HPDE6-E6E7 (cell line): ENCODE measurements around the gene FRYL.
"Not testable (repeated sequence)": the region's sequence is repeated elsewhere in the genome, so short reads cannot be mapped to it uniquely, and the experiment has no call there.

Experiments
- DNase-seq: peaks from one replicate; pipeline ENCODE4 v3.0.0; 2011; ENCODE audit warnings: missing footprints; ENCODE audit errors: extremely low spot score

FRYL gene

DNA sequence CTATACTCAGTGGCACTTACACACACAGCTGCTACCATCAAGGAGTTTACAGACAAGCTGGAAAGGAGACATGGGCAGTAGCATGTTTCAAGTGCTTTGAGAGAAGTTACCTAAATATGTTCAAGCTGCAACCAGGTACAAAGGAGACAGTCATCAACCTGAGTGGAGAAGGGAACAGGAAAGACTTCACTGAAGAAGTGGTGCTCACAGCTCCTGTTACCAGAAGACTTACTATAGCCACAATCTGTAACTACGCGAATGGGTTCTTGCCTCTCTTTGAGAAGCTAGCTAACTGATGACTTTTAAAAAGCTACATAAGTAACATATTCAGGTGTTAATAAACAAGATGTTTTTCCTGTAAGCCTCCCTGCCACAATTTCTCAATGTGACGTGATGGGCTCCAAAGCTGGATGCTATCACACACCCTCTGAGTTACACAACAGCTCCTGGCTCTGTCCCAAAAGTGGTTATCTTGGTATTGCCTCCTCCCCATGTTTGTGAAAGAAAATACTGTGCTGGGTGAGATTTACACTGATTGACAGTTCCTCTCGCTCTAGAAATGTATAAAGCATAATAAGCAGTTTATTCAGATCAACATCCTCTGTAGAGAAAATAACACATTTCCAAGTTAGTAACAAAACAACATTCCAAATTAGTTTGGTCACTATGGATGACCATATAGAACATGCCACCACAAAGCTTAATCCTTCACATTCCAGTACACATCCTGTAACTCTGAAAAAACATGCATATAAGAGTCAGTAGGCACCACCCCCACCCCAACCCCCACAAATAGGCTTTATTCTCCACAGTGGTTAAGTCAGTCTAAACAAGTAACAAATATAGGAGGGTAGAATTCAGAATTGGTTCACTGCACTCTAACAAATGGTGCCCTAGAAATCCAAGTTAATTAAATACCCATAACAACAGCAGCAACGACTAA, 81.8 kb downstream of the FRYL start:
- peak; percentile 60 for DNase-seq

DNA sequence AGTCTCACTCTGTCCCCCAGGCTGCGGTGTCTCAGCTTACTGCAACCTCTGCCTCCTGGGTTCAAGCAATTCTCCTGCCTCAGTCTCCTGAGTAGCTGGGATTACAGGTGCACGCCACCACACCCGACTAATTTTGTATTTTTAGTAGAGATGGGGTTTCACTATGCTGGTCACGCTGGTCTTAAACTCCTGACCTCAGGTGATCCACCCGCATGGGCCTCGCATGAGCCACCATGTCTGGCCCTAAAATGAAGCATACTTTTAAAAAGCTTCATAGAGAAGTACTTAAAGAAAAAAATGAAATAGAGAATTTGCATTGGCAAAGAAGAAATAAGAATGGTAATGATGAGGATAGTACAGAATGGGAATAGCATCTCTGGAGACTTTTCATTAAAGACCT, 82.6 kb downstream of the FRYL start:
- not testable (repeated sequence) for DNase-seq

DNA sequence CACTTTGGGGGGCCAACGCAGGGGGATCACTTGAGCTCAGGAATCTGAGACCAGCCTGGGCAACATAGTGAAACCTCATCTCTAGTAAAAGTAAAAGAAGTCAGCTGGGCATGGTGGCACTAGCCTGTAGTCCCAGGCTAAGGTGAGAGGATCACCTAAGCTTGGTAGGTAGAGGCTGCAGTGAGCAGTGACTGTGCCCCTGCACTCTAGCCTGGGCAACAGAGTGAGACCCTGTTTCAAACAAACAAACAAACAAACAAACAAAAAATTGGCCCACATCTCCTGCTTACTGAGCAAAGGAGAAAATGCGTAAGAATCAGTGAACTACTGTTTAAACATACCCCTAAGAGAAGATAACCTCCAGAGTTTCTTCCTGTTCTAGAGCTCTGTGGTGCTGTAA, 85.3 kb downstream of the FRYL start:
- no peak for DNase-seq

DNA sequence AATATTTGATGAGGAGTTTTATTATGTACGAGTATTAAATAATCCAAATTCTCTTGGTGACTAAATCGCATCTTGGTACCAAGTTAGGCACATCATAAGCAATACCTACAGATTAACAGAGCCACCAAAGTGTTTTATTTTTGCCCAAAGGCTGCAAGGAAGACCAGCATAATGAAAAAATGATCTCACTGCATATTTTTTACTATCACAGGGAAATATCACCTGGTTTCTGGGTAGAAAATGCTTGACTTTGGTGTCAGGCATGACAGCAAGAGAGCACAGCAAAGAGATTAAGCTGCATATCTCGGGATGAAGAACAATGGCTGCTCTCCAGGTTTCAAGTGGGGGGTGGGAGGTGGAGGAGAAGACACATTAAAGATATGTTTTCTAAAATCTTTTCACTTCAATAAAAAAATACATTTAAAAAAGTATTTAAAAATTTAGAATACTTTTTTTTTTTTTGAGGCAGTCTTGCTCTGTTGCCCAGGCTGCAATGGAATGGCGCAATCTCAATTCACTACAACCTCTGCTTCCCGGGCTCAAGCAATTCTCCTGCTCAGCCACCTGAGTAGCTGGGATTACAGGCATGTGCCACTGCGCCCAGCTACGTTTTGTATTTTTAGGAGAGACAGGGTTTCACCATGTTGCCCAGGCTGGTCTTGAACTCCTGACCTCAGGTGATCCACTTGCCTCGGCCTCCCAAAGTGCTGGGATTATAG, 86.1 kb downstream of the FRYL start:
- DNase-seq: no peak

DNA sequence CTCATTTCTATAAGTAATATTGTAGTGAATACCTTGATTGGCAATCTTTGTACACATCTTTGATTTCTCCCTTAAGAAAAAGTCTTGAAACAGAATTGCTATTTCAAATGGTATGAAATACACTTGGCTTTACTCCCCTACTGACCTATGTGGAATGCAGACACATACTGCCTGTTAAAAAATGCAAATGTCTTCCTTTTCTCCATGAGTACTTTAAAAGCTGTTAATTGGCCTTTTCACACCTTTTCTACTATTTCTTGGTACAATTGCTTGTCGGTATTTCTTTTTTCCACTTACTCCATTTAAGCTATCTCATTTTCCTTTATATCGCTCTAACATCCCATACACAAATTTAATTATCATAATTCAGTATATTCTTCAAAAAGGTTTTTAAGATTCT, 87.2 kb downstream of the FRYL start:
- DNase-seq: no peak

DNA sequence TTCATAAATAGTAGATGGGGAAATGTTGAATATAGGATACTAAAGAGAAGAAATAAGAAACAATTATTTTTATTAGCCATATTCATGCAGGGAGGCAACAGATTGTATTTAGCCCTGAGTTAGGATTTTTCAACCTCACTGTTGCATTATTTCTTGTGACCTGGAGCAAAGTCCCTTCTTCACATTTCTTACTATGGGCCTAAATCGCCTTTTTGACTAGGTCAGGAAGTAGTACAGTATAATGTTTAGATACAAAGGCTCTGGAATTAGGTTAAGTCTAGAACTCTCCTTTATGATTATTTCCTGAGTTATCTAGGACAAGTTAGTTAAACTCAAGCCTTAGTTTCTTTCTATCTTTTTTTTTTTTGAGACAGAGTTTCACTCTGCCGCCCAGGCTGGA, 88.0 kb downstream of the FRYL start:
- DNase-seq: no peak

DNA sequence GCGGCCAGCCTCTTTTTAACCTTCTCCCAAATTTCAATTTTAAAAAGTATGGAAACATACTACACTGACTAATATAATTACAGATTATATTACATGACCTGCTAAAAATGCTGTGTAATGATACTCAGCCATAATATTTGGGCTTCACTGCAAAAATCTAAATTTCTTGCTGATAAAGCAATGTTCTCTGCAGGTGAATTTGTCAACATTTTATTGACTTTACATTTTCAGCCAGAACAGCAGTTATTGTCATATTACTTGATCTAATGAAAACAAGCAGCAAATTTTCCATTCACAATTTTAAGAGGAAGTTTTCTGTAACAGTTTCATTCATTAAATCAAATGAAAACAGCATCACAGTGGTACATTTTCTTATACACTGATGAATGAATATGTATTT, 91.1 kb downstream of the FRYL start:
- no peak for DNase-seq

DNA sequence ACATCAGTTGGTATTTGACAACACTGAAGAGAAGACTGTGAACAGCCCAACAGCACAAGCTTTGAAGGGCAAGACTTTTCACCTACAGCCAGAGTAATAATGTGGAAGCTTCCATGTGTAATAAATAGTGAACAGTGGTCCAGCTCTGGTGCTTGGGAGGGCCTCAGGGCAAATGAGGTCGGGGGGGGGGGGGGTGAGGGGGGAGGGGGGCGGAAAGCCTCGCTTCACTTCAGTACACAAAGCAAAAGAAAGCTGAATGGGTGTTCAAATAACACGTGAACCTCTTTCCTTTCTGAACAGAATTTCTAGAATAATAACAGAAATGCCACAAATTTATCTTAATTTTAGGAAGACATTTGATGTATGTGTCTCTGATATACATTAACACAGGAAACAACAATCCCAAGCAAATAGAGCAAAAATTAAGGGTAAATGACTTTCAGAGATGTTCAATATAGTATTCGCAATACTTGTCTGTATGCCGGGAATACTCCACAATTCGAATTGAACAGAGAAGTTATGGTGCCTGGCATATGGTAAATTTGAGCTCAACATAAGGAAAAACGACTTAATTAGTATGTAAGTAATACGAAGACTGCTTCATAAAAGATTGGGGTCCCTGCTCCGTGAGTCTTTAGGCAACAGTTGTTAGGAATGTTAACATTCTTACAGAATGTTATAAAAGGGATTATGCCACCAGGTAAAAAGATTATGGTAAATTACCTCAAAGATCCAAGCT, 92.6 kb downstream of the FRYL start:
- no peak for DNase-seq

DNA sequence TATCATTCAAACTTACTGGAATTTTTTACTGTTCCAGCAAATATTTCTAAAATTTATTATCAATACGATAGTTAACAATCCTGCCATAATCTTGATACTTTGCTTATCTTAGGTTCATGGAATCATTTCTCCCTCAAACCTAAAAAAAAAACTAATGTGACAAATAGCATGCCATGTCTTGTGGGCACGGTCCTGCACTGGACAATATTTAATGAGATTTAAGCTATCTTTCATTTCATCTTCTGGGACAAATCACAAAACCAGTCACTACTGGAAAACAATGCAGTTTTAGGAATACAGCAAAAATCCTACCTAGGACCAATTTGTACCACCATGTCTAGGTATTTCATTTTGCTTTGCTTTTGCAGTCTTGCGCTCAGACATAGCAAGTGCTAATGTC, 93.7 kb downstream of the FRYL start:
- no peak for DNase-seq

DNA sequence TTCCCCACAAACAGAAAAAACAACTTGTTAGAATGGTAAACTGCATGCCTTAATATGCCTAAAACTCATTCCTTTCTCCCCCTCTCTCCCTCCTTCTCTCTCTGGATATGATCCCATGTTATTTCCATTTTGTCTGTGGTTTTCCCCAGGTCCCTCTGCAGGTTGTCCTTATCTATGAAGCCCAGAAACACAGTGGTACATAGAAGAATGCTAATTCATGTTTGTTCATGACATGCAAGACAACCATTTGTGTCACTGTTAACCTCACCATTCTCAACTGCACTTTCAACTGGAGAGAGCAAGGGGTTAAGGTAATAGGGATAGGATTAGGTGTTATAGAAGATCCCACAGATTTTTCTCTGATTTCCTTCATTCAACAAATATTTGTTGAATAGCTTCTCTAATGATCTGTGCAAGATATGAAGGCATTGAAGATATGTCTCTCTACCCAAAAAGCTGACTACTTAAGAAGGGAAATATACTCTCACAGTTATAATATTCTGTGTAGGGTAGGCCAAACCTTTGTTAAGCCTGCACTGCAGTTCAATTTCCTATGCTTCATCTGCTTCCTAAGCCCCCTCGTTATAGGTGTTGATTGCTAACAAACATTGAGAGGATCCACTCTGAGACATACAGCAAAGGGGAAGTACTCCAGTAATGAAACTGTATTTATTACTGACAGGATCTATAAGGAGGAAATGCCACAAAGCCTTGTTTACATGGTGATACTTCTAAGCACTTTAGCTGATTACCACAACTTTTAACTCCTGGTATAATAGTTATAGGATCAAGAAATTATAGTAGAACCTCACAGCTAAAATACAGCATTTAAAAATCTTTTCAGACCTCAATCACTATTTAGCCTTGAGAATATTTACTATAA, 96.1 kb downstream of the FRYL start:
- no peak for DNase-seq

DNA sequence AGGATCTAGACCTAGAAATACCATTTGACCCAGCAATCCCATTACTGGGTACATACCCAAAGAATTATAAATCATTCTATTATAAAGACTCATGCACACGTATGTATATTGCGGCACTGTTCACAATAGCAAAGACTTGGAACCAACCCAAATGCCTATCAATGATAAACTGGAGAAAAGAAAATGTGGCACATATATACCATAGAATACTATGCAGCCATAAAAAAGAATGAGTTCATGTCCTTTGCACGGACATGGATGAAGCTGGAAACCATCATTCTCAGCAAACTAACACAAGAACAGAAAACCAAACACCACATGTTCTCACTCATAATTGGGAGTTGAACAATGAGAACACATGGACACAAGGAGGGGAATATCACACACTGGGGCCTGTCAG, 97.2 kb downstream of the FRYL start:
- DNase-seq: not testable (repeated sequence)

DNA sequence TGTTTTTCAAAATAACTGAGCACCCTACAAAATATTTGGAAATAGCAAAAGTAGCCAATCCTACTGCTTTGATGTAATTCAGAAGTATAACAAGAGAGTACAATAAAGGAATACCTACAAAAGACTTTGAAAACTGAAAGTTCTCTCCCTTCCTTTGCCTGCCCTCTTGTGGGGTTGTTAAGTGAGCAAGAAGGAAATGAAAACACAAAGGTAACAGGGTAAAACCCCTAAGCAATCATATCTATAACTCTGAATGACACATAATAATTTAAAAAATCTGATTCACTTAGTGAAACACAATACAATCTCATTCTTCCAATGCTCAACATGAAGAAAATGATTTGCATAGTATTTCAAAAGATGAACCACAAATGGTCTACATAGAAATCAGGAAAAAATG, 98.2 kb downstream of the FRYL start:
- no peak for DNase-seq

DNA sequence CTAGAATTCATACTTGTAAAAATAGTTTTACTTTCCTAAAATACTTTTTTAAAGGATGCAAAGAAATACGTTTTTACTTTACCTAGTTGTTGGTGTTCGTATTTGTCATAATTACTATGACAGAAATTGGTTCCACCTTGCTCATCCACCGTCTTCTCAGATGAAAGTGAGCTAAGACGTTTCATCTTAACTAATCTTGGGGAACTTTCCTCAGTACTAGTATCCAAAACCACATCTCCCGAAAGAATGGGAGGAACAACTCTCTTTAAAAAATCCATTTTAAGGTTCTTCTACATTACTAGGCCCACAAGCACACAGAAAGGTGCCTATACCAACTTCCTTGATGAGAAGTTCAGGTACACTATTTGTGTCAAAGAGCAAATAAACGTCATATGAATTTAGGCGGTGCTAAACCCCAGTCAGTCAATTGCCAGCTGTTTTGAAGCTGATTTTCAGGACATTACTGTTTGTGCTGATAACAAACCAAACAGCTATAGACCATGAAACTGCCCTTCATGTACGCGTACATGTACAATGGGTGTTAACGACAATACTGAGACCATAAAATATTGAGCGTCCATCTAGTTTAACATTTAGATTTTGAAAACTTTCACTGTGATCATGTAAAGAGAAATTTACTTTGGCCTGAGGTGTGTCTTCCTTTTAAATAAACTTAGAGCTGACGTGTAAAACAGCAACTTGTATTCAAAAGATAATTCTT, 99.1 kb downstream of the FRYL start:
- DNase-seq: no peak

DNA sequence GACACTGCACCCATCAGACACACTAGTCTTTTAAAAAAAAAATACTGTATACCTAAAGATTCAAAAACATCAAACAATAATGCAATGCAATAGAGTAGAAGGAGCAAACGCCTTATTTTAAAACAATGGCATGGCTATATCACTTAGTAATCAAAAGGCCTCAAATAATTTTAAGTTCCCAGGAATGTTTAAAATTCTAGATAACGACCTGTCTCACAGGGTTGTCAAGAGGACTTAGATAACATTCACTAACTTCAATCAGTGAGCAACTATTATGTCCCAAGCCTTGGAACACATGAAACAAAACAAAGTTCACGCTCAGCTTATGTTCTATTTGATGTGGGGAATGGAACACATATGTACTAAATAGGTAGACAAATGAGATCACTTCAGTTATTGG, 106.5 kb downstream of the FRYL start:
- no peak for DNase-seq

DNA sequence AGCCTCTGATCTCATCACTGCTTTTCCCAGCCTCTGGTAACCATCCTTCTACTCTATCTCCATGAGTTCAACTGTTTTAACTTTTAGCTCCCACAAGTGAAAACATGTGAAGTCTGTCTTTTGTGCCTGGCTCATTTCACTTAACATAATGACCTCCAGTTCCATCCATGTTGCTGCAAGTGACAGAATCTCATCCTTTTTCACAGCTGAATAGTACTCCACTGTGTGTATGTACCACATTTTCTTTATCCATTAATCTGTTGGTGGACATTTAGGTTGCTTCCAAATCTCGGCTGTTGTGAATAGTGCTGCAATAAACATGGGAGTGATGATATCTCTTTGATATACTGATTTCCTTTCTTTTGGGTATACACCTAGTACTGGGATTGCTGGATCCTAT, 109.5 kb downstream of the FRYL start:
- DNase-seq: no peak

DNA sequence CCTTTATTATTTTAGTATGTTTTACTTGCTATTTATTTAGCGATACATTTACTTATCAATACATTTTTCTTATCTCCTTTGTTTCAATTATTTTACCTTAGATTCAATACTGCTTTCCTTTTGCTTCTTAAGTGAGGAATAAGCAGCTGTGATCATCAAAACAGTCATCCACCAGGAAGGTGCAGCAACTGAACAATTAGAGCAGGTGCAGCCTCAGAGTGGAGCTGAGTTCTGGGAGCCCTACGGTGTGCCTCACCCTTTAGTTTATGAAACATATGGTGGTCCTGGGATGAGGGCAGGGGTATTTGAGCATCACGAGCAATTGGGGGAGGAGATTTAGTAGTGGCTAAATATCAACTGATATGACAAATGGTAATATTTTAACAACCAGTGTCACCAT, 111.0 kb downstream of the FRYL start:
- DNase-seq: no peak

DNA sequence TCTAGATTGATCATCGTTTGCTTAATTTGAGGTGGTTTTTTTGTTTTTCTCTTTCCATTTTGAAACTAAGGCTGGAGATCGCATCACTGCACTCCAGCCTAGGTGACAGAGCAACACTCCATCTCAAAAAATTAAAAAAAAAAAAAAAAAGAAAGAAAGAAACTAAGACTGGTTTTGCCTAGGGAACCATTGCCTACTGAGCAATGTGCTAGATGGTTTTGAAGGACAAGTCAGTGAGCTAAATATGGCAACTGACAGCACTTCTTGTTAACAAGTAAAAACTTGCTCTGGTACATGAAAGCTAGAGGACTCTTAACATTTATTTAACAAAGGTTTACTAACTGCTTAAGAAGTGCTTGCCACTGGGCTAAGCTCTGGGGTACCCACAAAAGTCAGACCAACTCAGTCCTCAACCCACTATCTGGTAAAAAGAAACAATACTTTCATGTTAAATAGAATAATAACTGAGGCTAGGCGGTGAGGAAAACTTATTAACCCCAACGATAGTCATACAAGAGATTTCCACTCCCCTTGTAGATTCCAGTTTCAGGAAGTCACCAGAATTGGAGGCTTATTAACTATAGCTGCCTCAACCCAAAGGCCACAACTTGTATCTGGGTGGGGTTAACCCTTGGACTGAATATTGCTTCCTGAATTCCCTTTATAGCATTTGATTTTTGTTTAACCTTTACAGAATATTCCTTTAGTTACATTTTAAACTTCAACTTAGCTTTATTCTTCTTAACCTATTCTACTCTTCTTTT, 111.6 kb downstream of the FRYL start:
- peak; percentile 42 for DNase-seq

DNA sequence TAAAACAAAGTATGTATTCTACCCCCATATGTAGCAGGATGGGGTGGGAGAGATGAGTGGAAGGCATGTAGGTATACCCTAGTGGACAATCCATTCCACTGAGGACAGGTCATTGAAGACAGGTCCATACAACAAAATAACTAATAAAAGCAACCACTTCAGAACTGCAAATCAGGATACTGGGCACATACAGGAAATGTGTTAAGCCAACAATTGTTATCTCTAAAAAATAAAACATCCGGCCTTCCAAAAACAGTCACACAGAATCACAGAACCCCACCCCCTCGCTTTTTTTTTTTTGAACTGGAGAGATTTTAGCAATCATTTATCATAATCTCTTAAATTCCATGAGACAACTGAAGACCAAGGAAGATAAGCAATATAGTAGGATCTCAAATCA, 112.9 kb downstream of the FRYL start:
- DNase-seq: no peak

DNA sequence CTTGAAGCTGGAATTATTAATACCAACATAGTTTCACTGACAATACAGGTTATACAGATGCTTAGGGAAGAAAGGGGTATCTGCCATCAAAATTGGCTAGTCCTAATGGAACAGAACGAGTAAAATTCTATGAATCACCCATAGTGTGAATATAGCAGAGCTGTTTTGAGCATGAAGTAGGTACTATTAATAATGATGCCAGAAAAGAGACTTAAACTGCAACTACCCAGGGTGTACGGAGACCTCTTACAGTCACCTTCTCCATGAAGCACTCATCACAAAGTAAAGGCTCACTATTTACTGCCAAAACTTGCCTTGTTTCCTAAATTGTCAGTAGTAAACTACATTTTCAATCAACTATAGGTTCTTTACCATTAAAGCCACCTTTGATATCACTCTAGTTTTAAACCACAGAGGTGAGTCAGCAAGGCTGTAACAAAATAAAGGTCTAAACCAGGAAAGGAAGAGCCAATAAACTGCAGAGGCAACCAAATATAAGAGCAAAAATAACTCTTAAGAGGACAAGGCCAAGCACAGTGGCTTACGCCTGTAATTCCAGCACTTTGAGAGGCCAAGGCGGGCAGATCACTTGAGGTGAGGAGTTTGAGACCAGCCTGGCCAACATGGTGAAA, 114.4 kb downstream of the FRYL start:
- no peak for DNase-seq

DNA sequence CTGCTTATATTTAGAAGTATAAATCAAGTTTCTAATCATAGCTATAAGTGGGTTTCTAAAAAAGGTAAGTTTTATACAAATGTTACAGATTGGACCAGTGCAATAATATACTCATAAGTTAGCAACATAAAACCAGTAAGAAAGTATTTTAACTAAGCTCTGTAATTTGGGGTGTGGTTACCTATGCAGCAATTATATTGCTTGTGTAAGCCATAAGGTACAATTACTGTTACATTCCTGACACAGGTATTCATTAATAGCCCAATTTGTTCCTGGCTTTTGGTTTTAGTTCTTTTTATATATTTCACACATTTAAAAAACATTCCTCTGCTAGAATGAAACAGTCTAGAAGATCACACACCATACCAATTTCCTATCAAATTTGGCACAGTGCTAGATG, 115.1 kb downstream of the FRYL start:
- no peak for DNase-seq
